HuH-7.5 (cell line): ENCODE data around the gene TBXA2R.
"Not testable (repeated sequence)": the region's sequence is repeated elsewhere in the genome, so short reads cannot be mapped to it uniquely, and the experiment has no call there.

Source experiments
- DNase-seq: peaks from one replicate; pipeline ENCODE4 v3.0.0; 2011; ENCODE audit warnings: low spot score

Gene TBXA2R

DNA sequence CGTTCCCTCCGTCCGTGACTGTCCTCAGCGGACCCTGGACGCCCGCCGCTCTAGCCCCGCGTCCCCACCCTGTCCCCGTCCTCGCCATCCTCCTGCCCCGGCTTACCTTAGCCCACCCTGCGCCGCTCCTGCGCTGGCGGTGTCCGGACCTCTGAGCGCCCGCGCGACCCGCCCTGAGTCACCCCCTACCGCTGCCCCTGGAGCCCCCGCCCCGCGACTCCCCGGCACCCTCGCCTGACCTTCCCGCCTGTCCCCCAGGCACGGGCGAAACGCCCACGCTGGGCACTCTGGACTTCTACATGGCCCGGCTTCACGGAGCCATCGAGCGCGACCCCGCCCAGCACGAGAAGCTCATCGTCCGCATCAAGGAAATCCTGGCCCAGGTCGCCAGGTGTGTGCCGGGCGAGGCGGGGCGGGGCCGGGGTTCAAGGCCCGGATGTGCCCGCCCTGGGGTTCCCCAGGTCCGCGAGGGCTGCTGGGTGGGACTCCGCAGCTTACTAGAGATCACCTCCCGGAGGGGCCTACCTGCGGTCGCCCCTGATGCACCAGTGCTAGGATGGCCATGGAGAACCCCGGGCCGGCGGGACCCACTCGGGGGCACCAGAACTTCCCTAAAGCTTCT lies 28.8 kb downstream of the TBXA2R start:
- DNase-seq = peak; percentile 4

DNA sequence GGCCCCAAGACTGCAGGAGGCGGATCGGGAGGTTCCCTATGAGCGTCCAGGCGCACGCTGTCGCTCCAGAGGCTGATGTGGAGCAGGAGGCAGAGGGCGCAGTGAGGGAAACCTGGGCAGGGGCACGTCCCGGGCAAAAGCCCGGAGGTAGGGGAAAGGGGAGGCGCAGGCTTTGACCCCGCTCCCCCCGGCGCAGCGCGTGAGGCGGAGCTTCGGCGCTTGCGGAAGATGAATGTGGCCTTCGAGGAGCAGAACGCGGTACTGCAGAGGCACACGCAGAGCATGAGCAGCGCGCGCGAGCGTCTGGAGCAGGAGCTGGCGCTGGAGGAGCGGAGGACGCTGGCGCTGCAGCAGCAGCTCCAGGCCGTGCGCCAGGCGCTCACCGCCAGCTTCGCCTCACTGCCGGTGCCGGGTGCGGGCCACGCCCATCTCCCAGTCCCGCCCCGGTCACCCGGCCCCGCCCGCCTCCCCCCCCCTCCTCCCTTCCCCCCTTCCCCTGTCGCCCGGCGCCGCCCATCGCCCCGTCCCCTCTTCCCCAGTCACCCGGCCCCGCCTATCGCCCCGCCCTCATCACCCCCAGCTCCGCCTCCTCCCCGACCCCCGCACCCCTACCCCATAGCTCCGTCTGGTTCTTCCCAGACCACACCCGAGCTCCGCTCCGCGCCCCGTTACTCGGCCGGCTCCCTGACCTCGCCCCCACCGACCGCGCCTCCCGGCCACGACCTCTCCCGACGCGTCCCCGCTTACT lies 29.8 kb downstream of the TBXA2R start:
- peak; percentile 12 for DNase-seq

GRCh38 chr19:3575949-3576673 lies 30.6 kb downstream of the TBXA2R start:
- DNase-seq = peak; percentile 6

GRCh38 chr19:3575260-3575741 lies 31.4 kb downstream of the TBXA2R start:
- peak; percentile 67 for DNase-seq

DNA sequence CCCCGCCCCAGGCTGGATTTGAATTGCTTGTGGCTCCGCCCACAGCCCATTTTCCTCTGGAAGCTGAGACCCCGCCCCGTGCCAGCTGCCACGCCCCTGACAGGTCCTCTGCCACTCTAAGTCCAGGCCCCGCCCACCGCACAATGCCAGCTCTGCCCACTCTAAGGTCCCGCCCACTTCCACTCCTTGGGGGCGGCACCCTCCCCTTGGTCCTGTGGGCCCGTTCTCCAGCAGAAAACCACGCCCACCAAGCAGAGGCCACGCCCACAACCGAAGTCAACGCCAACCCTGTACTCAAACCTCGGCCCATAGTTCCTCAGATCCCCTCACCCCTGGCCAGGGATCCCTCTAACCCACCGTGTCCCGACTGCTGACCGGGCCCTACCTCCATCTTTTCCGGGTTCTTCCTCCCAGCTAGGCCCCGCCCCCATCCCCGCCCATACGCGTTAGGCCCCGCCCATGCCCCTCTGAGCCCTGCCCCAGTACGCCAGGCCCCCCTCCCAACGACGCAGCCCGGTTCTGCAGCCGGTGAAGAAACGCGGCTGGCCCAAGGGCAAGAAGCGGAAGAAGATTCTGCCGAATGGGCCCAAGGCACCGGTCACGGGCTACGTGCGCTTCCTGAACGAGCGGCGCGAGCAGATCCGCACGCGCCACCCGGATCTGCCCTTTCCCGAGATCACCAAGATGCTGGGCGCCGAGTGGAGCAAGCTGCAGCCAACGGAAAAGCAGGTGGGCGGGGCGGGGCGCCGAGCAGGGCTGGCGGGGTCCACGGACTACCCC lies 32.6 kb downstream of the TBXA2R start:
- peak; percentile 84 for DNase-seq

DNA sequence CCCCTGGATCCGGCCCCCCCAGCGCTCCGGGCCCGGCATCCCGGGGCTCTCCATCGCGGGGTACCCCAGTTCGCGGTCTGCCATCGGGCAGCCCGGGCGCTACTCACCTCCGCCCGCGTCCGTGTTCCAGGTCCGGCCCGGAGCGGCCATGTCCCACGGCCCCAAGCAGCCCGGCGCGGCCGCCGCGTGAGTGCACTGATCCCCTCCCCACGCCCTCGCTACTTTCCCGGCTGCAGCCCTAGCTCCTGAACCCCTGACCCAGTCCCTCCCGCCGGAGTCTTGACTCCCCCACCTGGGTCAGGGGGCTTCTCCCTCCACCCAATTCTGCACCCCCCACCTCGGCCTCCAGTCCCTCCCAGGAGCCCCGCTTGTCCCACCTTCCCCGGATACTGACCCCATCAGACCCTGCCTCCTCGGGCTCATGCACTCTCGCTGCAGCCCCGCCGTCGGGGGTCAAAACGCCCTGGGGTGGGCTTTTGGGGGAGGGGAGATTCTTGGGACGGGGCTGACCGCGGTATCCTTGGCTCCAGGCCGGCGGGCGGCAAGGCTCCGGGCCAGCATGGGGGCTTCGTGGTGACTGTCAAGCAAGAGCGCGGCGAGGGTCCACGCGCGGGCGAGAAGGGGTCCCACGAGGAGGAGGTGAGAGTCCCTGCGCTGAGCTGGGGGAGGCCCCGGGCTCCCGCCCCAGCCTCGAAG lies 33.4 kb downstream of the TBXA2R start:
- peak; percentile 23 for DNase-seq

GRCh38 chr19:3572855-3573161 lies 33.9 kb downstream of the TBXA2R start, which contains the start of gene HMG20B:
Gene HMG20B (plus strand): TSS chr19:3572944. CDS start chr19:3573310, 366 bp downstream.
- DNase-seq = no peak

DNA sequence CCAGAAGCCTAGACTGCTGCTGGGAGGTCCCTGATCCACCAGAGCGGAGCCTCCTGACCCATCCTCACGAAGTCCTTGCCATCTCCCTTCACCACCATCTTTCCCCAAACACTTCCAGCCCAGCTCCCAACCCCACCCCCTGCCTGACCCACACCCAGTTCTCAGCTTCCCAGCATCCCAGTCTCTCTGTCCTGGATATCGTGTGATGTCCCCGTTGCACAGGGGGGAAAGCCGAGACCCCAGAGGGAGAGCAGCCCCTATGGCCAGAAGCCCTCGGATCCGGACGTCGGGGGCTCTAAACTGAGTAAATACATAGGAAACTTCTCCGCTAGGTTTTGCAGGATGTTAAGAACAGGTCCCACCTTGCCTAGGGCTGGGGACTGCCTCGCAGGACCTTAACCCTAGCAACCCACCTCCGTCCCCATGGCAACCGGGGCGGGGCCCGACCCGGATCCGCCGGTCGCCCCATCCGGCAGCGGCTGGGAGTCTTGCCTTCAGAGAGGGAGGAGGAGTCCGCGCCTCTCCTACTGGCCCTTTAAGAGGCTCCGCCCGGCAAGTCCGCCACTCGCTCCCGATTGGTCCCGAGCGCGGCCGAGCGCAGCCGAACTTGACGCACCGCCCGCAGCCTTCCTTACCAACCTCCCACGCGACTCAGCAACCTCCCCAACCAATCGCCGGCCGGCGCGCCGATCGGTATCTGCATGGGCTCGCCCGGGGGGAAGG lies 34.4 kb downstream of the TBXA2R start:
- peak; percentile 99 for DNase-seq

DNA sequence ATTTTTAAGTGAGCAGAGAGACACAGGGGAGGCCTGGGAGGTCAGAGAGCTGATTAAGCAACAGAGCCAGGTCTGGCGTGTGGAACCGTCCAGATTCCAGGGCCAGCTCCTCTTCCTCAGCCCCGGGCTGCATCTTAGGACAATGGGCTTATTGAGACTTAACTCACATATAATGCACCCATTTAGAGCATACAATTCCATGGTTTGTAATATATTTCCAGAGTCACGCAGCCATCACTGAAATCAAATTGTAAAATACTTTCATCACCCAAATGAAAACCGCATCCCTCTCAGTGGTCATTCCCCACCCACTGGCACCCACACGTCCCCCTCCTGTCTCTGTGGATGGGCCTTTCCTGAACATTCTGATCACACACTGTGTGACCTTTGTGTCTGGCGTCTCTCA lies 36.1 kb downstream of the TBXA2R start:
- no peak for DNase-seq

- not testable (repeated sequence) for DNase-seq
Measured at GRCh38 chr19:3570042-3570441, 36.6 kb downstream of the TBXA2R start.

DNA sequence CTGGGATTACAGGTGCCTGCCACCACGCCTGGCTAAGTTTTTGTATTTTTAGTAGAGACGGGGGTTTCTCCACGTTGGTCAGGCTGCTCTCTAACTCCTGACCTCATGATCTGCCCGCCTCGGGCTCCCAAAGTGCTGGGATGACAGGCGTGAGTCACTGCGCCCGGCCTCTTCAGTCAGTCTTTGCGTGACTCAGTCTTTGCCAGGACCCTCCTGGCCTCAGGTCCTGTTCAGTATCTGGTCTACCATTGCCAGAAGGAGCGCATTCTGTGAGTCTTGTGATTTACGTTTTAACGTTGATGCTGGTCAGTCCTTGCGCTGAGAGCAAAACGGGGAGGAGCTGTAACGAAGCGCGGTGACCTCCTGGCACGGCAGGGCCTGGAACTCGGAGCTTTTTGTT lies 41.5 kb downstream of the TBXA2R start:
- DNase-seq = no peak

GRCh38 chr19:3563709-3564524 lies 42.8 kb downstream of the TBXA2R start:
- DNase-seq = no peak

DNA sequence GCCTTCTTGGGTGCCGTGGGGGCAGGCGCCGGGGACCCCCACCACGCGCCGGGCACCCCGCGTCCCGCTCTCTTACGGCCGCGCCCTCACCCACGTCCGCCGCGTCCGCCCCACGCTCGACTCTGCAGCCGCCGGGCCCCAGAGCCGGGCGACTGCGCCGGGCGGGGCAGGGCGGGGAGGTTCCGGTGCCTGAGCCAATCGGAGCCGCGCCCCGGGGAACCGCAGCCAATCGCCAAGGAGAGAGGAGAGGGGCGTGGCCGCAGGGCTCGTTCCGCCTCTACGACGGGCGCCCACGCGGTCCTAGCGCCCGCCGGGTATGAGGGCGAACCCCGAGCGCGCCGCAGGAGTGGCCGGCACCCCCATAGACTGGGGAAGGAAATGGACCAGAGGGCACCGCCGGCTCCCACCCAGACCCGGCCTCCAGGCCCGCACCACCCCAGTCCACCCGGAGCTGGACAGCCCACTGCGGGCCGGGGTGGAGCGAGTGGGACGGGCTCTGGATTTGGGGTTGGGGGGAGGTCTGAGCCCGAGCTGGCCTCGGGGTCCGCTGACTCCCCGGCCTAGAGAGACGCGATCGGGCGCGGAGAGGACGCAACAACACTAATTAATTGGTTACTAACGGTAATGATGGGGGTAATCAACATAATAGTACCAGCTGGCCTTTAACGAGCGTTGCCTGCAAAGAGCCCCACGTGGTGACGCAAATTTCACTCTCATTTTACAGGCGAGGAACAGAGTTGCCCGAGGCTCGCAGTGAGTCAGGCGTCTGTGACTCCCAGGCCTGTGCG lies 49.0 kb downstream of the TBXA2R start, which contains the start of gene MFSD12:
MFSD12 (minus strand) TSS at position 126 of the 788 bp plus-strand sequence. CDS start 183 bp downstream, outside the sequence.
- peak; percentile 100 for DNase-seq

GRCh38 chr19:3556978-3557460 lies 49.7 kb downstream of the TBXA2R start:
- peak; percentile 68 for DNase-seq

- no peak for DNase-seq
Measured at GRCh38 chr19:3556423-3556977, 50.2 kb downstream of the TBXA2R start.

DNA sequence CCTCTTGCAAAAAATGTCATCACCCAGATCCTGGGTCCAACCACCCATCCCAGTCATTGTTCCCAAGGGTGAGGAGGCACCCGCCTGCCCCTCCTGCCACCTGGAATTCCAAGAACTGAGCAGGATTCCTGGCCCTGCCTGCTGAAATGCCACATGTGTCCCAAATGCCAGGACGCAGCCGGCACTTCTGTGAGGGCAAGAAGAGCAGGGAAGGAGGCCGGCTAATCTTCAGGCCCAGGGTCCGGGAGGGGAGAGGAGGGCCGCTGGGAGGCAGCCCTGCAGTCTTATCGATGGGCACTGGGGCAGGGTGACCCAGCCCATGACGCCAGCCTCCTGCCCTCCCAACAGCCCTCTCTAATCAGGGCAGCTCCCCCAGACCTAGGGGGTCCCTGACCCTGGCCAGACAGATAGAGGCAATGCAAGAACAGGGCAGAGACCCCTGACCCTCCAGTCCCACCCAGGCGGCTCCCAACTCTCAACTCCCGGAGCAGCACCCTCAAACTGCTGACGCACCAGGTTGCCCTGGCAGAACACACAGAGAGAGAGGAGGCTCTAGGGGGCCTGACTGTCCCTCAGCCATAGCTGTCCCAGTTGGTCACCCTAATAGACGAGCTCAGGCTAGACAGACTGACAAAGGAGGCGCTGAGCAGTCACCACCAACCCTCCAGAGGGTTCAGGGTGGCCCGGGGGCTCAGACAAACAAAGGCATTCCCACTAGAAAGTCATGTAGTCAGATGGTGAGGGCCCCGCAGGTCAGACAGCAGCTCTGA lies 50.8 kb downstream of the TBXA2R start:
- no peak for DNase-seq

DNA sequence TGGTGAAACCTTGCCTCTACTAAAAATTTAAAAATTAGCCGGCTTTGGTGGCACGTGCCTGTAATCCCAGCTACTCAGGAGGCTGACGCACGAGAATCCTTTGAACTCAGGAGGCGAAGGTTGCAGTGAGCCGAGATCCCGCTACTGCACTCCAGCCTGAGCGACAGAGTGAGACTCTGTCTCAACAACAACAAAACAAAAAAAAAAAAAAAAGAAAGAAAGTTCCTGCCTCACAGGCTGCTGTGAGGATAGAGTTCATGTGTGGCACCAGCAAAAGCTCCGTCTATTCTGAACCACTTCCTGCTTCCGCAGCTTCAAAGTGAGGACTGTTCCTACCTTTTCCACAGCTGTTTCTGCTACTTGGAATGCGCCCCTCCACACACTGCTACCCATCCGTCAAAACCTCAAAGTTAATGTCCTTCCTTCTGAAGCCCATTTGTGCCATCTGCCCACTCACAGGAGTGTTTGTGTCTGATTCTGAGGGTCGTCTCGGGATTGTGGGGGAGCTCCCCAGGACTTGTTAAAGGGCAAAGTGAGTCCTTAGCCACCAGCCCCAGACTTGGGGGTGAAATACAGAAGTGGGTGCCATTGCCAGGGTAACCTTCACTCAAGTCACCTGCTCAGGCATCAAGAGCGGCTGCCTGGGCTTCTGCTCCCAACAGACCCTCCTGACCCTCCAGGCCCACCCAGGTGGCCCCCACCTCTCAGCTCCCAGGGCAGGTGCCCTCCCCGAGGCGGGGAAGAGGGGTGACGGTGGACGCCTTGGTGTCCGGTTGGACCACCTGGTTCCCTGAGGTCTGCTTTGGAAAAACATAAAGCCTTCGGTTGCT lies 52.2 kb downstream of the TBXA2R start:
- no peak for DNase-seq
